HG03097 (cell line): ENCODE results near the gene PVALEF.

ENCODE experiments used
- ATAC-seq: cut with Tn5 transposase; IDR thresholded peaks from one replicate; pipeline ENCODE4 v1.9.1; 2021; ENCODE audit not compliant: unreplicated experiment, low FRiP score

The PVALEF gene

DNA sequence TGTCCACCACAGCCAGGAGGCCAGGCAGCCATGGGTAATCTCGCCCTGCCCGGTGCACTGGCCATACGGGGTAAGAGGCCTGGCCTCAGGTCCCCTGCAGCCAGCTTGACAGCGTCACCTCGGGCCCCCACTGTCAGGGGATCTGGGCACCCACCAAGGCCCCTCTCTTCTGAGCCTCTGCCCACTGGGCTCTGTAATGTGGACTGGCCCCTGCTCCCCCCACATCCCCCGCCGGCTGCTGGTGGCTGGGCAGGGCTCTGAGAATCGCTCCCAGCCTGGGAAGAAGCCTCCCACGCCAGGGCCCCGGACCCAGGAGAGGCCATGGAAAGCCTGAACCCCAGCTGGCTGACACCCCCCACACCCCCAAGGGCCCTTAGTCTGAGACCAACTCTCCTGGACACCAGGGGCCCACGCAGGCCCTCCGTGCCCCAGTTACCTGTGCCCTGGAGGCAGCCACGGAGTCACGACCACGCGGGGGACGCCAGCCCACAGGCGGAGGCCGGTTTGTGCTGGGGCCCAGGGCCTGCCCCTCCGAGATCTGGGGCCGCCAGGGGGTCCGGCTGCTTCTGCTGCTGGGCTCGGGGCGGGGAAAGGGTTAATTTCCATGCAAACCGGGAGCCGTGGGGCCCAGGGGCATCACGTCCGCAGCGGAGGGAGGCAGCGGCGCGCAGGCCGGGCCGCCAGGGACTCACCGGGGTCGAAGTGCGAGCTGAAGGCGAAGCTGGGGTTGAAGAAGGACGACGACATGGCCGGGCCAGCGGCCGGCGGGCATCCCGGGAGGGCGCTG lies at the start of gene PVALEF:
Gene PVALEF, plus strand, starts transcription at position 262 of the 787 bp plus-strand sequence. CDS start 15,720 bp downstream, outside the sequence.
- ATAC-seq: no peak

DNA sequence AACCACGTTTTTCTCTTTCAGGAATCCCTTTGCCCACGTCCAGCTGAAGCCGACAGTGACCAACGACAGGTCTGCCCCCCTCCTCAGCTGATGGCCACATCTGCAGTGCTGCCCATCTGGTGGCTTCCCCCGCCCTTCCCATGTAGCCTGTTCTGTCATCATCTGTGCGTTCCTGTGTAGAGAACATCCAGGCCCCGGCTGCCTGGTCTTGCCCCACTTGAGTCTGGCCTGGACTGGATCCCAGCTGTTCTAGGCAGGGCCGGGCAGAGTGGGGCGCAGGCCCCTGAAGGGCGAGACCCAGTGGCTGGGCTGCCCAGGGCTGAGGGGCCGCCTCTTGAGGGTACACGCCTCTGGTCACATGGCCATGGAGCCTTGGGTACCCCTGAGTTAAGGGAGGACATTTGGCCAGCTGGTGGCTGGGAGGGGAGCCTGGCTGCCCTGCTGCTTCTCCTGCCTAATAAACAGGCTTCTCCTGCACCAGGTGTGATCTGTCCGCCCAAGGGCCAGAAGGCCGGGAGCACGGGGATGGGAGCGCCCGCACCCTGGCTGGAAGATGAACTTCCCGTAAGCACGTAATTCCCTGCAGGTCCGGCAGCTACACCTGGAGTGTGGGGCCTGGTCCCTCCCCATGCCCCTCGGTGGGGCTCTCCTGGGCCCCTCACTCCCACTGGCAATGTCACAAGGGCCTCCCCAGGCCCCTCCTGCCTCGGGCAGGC lies 49.4 kb upstream of the PVALEF start:
- no peak for ATAC-seq

DNA sequence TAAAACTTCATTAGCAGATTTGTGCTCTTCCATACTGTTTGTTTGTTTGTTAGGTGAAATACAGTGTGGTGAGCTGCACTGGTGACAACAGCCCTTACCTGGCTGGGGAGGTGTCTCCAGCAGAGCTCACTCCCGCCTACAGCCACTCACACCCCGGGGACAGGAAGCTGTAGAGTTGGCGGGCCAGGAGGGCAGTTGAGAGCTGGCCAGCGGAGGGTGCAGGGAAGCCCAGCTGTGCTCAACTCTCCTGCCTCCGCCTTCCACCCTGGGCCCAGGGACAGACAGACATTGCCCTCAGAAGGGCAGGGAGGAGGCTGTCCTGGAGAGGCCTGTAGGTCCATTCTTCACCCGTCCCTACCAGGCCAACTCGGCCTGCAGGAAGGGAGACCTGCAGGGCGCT lies 48.6 kb upstream of the PVALEF start:
- ATAC-seq: no peak

DNA sequence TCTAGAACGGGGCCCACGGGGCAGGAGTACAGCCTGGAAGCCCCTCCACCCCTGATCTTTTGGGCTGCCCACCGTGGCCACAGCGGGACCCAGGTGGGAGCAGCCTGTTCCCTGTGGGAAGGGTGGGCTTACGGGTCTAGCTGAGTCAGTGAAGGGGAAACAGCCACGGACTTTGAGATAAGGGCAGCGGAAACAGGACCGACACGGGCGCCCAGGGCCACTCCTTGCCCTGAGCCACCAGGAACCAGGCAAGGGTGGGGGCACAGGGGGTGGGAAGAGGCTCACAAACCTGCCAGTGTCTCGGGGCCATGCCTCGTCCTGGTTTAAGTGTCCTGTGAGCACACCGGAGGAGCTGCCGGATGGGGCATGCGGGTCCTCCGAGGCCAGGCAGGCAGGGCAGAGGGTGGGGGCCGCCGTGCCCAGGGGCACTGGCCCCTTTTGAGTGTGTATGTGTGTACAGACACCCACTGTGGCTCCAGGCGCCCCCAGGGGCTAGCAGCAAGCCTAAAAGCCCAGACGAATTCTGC lies 47.6 kb upstream of the PVALEF start:
- ATAC-seq: no peak

DNA sequence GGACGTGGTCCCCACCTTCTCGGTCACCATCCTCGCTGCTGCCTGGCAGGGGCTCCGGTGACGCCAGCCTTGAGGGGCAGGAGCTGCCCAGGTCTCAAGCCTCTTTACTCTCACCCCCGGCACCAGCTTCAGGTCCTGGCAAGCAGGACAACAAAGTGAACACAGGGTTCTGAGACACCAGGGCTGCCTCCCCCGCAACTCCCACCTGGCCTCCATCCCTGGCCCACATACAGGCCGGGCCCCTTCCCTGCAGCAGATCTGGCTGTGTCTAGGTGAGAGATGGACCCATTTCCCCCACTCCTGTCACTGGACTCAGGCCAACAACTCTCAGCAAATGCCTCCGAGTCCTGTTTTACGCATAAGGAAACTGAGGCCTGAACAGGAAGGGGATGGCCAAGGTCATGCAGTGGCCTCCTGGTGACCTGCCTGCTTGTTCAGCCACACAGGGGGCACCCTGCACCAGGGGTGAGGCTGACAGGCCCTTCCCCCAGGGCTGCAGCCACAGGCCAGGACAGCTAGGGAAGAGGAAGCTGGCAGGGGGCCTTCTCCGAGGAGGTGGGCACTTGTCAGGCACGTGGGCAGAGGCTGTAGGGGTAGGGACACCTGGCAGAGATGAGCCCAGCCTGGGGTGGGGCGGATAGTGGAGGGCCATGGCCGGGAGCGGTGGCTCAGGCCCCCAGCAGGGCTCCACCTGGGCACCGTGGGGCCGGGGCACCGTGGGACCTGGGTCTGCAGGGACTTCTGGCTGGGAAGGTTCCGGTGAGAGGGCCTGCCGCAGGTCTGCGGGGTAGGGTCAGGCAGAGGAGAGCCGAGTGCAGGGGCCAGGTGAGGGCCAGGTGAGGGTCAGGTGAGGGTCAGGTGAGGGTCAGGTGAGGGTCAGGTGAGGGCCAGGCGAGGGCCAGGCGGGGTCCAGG lies 46.7 kb upstream of the PVALEF start:
- ATAC-seq: no peak

DNA sequence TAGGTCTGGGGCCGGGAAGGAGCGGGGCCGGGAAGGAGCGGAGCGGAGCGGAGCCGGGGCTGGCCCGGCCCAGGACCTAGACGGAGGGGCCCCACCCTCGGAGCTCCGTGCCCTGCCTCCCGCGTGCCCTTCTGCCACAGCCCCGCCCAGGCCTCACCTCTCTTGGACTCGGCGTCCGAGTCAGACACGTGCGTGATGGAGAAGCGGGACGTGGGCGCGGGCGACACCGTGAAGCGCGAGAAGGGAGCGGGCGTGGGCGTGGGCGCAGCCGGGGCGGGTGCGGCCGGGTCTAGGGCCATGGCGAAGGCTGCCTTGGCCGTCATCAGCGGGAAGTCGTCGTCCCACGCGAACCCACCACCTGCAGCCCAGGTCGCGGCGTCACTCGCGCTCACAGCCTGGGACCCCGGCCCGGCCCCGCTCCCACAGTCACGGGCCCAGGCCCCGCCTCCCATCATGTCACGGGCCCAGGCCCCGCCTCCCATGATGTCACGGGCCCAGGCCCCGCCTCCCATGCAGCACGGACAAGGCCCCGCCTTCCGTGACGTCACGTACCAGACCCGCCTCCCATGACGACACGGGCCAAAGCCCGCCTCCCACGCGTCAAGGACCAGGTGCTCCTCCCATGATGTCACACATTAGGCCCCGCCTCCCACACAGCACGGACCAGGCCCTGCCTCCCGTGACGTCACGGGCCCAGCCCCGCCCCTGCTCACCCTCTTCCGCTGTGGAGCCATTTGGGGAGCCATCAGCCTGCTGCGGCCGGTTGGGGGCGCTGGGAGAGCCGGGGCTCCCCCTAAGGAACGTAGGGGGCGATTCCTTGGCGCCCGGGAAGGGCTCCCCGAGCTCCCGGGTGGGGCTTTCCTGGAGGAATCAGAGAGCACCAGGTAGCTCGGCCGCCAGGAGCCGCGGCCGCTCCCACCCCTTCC lies 45.8 kb upstream of the PVALEF start:
- no peak for ATAC-seq

DNA sequence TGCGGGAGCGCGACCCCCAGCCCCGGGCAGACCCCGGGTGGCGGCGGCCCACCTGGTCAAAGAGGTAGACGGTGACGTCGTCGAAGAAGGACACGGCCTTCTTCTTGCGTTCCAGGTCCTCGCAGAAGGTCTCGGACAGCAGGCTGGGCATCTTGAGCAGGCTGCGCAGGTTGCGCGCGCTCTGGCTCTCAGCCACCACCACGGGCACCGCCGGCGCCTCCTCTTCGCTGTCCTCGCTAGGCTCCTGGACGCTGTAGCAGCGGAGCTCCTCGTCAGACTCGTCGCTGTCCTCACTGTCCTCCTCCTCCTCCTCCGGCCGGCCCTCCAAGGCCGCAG lies 45.2 kb upstream of the PVALEF start:
- no peak for ATAC-seq

DNA sequence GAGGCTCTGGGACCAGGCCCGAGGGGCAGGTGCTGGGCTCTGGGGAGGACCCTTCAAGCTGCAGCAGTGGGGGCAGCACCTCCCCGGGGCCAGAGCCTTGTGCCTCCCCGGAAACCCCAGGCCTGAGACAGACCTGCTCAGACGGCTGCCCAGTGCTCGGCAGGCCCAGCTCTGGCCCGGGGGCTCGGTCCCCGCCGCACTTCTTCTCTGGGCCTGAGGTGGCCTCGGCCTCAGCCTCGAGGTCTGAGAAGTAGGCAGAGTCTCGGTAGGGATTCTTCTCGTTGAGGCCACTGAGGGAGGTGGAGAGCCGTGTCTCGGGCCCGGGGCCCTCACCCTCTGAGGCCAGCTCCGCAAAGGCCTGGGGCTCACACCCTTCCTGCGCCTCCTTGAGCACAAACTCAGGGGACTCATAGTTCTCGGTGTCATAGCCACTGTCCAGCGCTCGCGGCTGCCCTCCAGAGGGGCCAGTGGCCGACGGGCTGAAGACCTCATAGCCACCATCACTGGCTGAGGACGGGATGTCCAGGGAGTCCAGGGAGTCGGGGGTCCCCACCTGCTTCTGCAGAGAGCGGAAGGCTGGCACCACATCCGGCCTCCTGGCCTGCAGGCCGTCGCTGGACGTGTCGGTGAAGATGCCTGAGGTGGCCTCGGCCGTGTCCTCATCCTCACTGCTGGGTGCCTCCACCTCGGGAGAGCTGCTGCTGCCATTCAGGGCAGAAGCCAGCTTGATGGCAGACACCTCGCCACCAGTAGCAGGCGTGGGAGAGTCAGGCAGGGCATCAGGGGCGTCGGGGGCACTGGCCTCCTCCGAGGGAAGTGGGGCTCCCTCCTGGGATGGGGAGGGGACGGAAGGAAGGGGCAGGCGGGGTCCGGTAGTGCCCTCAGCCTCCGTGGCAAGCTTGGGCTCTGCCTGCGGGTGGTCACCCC lies 44.3 kb upstream of the PVALEF start:
- ATAC-seq: no peak

DNA sequence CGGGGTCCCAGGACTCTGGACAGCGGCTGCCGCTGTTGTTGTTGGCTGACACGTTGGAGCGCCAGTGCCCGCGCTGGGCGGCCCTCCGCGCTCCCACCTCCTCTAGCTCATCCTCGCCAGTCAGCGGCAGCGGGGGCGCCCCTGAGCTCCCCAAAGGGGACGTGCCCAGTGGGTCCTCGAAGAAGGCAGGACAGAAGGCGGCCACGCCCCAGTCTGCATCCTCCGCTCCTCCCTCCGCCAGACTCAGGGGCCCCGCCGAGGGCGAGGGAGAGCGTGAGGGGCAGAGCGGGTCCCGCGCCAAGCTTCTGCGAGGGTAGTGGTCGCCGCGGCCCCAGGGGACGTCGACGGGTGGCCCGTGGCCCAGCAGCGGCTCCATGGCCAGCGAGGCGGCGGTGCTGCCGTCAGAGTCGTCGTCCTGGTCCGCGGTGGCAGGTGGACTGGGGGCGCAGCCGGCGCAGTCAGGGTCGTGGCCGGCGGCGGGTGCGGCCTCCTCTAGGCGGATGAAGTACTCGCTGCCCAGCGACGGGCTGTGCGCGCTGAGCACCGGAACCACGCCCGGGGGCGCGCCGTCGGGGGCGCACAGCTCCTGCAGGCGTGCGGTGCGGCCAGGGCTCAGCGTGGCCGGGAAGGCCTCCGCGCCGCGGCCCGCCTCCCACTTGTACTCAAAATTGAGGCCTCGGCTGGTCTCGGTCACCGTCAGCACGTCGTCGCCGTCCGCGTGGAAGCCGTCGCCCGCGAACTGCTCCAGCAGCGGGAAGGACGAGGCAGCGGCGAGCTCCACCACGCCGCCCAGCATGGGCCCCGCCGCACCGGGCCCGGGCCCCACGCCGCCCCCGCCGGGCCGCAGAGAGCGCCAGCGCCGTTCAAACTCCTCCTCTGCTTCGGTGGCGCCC lies 43.2 kb upstream of the PVALEF start:
- ATAC-seq: no peak

DNA sequence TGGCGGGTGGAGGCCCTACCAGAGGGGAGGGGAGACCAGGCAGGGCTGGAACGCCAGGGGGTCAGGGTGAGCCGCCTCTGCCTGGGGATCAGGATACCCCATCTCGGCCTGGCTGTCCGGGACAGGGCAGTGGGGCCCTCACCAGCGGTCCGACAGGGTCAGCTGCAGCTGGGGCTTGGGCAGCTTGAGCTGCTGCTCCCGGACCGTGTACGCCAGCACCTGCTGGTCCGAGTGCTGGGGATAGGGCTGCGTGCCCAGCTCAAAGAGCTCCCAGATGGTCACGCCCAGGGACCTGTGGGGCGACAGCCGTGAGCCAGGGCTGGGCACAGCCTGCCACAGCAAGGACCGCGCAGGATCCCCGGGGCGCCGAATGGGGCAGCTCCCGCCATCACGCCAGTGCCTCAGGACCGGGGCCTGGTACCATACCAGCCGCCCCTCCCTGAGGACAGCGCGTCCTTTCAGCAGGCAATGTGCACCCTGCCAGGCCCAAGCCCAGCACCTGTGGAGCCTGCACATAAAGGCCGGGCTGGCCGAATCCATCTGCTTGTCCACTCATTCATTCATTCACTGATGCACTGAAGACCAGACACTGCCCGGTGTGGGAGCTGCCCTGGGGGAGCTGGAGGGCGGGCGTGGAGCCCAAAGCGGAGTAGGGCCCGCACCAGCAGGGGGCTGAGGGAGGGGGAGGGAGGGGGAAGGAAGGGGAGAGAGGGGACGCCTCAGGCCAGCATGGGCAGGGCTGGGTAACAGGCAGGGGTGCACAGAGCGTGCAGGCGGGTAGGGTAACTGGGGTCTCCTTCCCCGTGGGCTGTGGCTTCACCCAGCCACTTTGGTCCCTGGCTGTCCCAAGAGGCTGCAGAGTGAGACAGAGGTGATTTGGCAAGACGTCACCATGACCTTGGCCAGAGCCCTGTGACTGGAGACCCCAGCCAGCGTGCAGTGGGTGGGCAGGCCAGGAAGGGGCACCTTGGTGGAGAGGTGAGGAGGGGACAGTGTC lies 42.0 kb upstream of the PVALEF start:
- no peak for ATAC-seq

DNA sequence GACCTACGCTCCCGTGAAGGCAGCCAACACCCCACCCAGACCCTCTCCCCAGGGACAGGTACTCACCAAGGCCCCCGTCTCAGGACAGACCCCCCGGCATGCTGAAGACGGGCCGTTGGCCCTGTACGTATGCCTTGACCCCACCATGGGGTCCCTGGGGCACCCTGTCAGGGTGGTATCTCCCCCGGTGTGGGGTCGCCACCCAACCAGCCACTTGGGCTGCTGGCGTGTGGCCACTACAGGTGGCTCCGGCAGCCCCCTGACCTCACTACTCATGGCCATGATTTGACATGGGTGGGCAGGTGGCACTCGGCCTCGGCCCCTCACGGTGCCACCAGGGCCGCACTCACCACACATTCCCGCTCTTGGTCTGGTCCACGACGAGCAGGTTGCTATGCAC lies 40.9 kb upstream of the PVALEF start:
- no peak for ATAC-seq

DNA sequence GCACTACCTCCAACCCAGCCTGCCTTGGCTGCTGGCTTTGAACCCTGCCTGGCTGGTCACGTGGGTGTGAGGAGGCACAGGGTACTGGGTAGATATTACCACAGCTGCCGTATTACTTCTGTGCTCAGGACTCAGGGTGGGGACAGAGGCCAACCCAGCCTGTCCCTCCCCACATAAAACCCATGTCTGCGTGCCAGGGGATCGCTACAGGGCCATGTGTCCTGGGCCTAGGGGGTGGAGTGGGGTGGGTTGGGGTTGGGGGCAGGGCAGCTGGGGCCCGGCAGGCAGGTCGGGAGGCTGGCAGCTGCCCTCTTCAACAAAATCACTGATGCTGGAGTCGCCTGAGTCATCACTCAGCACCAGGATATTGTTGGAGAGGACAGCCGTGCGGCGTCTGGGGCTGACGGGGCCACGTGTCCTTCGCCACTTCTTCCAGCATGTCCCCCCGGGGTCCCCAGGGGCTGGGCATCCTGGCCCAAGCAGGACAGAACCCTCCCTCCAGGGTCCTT lies 39.7 kb upstream of the PVALEF start:
- no peak for ATAC-seq

DNA sequence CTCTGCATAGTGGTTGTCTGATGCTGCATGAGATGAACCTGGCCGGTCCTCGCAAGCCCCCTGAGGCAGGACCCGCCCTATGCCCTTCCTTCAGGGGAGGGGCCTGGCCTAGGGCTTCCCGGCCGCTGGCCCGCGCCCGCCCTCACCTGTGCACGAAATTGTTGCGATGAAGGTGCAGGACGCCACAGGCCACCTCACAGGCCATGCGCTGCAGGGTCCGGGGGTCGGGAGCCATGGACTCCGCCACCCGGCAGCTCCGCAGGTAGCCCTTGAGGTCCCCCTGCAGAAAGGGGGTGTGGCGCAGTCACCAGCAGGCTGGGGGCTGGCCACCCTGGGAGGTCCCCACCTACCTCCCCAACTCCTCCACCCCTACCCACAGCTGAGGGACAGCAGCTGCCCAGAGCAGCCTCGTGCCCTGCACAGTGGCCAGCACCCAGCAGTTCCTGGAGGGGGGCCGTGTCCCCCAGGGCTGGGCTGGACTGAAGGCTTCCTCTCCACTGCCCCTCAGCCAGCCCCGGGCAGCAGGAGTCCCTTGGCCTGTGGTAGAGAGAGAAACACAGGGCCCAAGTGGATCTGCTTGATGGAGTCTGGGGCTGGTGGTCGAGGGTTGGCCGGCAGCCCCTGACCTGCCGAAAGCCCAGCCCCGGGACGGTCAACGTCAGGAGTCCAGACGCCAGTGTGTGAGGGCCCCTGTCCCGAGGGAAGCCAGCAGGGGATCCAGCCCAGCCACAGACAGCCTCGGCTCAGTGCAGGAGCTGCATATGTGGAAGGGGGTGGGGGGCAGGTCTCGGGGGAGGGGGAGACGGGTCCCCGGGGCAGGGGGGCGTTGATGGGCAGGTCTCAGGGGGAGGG lies 38.8 kb upstream of the PVALEF start:
- ATAC-seq: no peak

DNA sequence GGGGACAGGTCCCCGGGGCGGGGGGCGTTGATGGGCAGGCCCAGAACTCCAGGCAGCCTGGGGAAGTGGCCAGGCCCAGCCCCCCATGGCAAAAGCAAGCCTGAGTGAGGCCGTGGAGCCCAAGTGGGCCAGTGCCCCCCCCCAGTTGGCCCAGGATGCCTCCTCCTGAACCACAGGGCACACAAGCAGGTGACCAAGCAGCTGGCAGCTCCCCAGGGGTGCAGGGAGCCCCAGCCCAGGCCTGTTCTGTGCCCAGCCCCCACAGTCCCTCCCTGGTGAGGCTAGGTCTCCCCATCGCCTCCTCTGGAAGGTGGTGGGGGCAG lies 38.2 kb upstream of the PVALEF start:
- no peak for ATAC-seq

DNA sequence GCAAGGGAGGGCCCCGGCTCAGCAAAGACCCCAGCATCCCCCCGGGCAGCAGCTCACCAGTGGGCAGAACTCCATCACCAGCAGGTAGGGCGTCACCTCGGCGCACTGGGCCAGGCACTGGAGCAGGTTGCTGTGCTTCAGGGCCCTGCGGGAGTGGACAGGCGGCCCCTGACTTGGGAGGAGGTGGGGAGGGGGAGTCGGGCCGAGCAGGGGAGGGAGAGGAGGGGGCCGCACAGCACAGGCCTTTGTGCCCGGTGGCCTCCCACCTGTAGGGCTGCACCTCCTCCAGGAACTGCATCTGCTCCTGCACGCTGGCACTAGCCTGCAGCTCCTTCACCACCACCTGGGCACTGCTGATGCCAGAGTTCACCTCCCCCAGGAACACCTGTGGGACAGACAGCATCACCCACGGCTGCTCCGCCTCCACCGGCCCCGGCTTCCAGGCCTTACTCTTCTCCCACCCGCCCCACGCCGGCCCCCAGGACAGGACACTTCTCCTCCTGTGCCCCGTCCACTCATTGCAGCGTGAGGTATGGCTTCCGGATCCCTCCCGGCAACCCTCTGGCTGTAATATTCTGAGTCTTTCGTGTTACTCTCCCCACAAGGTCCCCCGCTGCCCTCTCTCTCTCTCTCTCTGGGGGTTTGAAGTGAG lies 37.7 kb upstream of the PVALEF start:
- ATAC-seq: no peak
